HG03097 (cell line): ENCODE results near the gene ANKRD17.

Source experiments
- ATAC-seq: cut with Tn5 transposase; IDR thresholded peaks from one replicate; pipeline ENCODE4 v1.9.1; 2021; ENCODE audit not compliant: unreplicated experiment, low FRiP score

The ANKRD17 gene

GRCh38 chr4:73137121-73137520 is 121.5 kb downstream of the ANKRD17 start:
- no peak for ATAC-seq

GRCh38 chr4:73133784-73134183 is 124.8 kb downstream of the ANKRD17 start:
- ATAC-seq, result no peak

GRCh38 chr4:73131281-73131680 is 127.3 kb downstream of the ANKRD17 start:
- no peak for ATAC-seq

DNA sequence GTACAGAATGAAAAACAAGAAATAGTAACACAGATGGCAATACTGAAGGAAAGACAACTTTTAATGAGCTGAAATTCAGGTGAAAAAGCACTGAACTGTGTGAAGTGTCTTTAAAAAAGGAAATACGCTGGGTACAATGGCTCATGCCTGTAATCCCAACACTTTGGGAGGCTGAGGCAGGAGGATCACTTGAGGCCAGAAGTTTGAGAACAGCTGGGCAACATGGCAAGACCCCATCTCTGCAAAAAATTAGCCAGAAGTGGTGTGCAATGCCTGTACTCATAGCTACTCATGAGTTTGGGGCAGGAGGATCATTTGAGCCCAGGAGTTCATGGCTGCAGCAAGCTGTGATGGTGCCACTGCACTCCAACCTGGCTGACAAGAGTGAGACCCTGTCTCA is 129.3 kb downstream of the ANKRD17 start:
- ATAC-seq, result no peak

- ATAC-seq, result no peak
Observed at GRCh38 chr4:73127839-73128453, 130.7 kb downstream of the ANKRD17 start.

DNA sequence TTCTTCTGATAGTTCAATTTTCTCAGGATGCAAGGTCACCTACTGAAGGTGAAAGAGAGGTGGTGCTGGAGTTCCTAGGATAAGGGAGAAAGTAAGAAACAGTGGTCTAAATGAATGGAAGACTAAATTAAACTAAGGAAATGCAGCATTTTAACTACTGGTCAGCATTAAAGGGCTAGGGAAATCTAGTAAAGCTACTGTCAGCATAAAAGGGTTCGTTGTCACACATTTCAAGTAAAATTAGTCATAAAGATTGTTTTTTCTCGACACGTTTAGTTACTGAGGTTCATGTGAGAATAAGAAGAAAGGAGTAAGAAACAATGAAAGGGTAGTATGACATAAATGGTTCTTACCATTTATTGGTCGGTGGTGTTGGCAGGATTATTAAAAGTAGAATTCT is 149.1 kb downstream of the ANKRD17 start:
- ATAC-seq, result no peak

- no peak for ATAC-seq
Observed at GRCh38 chr4:73104695-73105094, 153.9 kb downstream of the ANKRD17 start.

- ATAC-seq, result no peak
Observed at GRCh38 chr4:73103799-73104503, 154.6 kb downstream of the ANKRD17 start.

DNA sequence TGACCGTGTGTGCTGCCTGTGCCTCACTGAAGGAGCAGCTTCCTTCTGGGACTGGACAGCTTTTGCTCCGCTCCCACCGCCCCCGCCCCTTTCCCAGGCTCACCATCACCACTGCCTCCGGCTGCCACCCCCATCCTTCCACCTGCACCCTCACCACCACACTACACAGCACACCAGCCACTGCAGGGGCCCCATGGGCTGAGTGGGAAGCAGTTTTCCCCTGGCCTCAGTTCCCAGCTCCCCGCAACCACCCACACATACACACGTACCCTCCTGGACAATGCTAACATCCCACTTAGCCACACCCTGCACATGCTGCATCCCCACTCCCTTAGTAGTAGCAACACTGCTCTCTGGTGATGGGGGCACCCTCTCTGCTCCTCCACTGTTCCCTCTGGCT is 159.5 kb downstream of the ANKRD17 start:
- ATAC-seq, result no peak

GRCh38 chr4:73098713-73099112 is 159.9 kb downstream of the ANKRD17 start:
- no peak for ATAC-seq

DNA sequence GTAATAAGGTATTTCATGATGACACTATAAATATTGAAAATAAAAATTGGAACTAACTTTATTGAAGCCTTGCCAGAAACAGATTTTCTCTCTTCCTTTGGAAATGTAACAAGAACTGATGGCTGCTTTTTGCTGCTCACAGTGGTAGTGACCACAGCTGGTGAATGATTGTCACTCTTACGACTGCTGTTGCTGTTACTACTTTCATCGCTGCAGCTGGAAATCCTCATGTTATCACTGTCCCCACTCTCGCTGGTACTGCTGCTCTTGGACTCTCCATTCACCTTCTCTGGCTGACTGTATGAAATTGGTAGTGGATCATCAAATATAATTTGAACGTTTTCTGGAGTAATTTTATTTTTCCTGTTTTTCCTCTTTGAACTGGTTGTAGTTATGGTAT is 160.6 kb downstream of the ANKRD17 start:
- no peak for ATAC-seq

DNA sequence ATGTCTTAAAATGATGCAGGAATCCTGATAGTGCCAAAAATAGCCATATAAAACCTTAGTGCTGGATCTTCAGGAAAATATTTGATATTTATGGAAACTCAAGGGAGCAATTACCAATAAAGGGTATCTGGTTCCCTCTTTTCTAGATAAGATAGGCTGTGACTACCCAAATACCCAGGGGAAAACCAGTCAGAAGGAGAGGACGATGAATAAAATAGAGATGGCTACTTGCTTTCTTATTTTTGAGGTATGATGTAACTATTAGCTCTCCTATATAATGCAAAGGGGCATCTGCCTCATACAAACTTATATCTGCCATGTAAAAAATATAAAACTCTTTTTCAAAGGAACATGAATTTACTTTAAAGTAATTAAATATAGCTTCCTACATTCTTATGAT is 165.7 kb downstream of the ANKRD17 start:
- no peak for ATAC-seq

DNA sequence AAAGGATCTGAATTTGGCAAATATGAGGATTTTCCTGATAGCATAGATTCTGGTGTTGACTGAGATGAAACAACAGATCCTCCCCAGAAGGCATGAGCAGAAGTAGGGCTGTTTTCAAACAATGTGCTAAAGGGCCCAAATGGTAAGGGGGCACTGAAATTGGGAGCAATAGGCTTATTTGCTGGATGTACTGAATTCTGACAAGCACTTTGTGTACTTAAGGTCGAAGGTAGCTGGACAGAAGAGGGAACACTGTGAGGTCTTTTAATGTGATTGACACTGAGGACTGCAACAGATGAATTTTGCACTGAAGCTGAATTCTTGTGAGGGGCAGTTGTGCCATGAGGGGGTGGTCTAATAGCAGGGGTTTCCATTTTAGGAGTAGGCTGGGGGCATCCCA is 167.9 kb downstream of the ANKRD17 start:
- ATAC-seq, result no peak

- no peak for ATAC-seq
Observed at GRCh38 chr4:73087871-73088270, 170.7 kb downstream of the ANKRD17 start.

DNA sequence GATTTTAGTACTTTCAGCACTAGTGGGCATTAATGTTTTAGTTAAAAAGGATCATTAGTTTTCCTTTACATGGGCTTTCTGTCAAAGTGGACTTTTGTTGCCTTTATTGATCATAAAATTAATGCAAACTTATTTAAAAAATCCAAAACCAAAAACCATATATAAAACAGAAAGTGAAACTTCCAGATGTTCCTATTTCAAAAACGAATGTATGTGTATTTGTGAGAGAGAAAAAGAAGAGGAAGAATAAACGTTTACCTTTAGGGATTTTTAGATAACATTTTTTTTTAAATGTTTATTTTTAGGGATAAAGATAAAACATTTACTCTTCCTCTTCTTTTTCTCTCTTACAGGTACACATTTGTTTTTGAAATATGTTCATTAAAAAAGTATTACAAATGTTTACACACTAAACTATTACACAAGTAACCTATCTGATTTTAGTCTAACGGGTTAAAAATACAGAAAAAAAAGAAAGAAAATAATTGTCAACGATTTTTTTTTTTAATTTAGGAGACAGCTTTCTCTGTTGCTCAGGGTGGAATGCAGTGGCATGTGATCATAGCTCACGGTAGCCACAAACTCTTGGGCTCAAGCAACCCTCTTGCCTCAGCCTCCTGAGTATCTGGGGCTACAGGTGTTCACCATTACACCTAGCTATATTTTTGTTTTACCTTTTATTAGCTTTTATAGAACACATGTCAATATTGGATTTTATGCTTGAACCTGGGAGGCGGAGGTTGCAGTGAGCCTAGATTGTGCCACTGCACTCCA is 172.3 kb downstream of the ANKRD17 start:
- ATAC-seq, result no peak

- ATAC-seq, result no peak
Observed at GRCh38 chr4:73080789-73081188, 177.8 kb downstream of the ANKRD17 start.

DNA sequence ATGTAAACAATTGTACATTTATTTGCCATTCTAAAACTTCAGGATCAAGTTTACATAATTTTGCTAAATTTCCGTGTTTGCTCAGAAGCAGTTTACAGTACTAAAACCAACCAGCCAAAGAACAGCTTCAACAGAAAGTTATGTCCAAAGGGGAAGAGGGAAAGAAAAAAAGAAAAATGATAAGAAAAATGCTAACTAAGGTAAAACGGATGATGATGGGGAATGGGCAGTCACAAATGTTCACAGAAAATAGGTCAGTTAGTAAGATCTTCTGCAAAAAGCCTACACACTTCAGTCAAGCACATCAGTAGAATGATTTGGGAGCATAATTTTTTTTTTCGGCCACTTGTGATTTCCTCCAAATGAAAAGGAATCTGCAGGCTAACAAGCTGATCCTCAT is 182.8 kb downstream of the ANKRD17 start:
- ATAC-seq, result no peak

DNA sequence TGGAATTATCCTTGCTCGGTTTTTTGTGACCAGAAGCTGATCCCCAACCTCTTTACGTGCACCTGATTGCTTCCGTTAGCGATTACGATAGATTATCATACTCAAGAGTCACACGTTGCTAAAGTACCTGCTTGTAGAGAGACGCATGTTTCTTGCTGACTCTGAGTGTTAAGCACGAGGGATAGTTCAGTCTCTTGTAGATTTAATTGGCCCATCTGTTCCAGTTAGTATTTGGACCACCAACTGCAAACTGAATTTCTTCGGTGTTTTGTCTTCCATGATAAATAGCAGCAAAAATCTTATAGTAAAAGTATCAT is 188.6 kb downstream of the ANKRD17 start:
- peak; percentile 10 for ATAC-seq

- ATAC-seq, result peak; percentile 91
Observed at GRCh38 chr4:73069338-73070073, 189.1 kb downstream of the ANKRD17 start, which contains the start of gene COX18. COX18 (minus strand) TSS chr4:73069716; CDS start chr4:73069649, 67 bp downstream.

- no peak for ATAC-seq
Observed at GRCh38 chr4:73068491-73069337, 189.9 kb downstream of the ANKRD17 start.
